KMS-11 (cell line): ENCODE results near the gene RTTN.

Experiments
- H2AFZ ChIP-seq: fragments of 200-600 bp; sonication (generic); 2 replicates; pipeline ENCODE4 v1.6.1; 2016; ENCODE audit warnings: antibody characterized with exemption, mixed run types, low read depth
- H3K27ac ChIP-seq: fragments of 200-600 bp; sonication (generic); 2 replicates; pipeline ENCODE4 v1.6.1; 2016; ENCODE audit warnings: mild to moderate bottlenecking, mixed run types
- H3K27me3 ChIP-seq: fragments of 200-600 bp; sonication (generic); 2 replicates; pipeline ENCODE4 v1.6.1; 2017; ENCODE audit warnings: mild to moderate bottlenecking, low read depth, mixed run types, moderate library complexity; ENCODE audit not compliant: insufficient read depth
- H3K36me3 ChIP-seq: fragments of 200-600 bp; sonication (generic); 2 replicates; pipeline ENCODE4 v1.6.1; 2017; ENCODE audit warnings: mild to moderate bottlenecking, mixed run types; ENCODE audit not compliant: insufficient read depth
- H3K4me1 ChIP-seq: fragments of 200-600 bp; sonication (generic); 2 replicates; pipeline ENCODE4 v1.6.1; 2016; ENCODE audit warnings: mild to moderate bottlenecking, low read depth, mixed run types; ENCODE audit not compliant: poor library complexity, severe bottlenecking
- H3K4me2 ChIP-seq: fragments of 200-600 bp; sonication (generic); 2 replicates; pipeline ENCODE4 v1.7.0; 2016; ENCODE audit warnings: mild to moderate bottlenecking, mixed run types
- H3K4me3 ChIP-seq: fragments of 200-600 bp; sonication (generic); IDR thresholded peaks from 2 replicates; pipeline ENCODE4 v1.6.1; 2017; ENCODE audit warnings: low read depth, low read length, mixed read lengths; ENCODE audit not compliant: insufficient read depth
- H3K79me2 ChIP-seq: fragments of 200-600 bp; sonication (generic); 2 replicates; pipeline ENCODE4 v1.6.1; 2016; ENCODE audit warnings: low read depth, mixed run types; ENCODE audit not compliant: insufficient read depth
- H3K9ac ChIP-seq: fragments of 200-600 bp; sonication (generic); 2 replicates; pipeline ENCODE4 v1.6.1; 2016; ENCODE audit warnings: mild to moderate bottlenecking, mixed run types
- H4K20me1 ChIP-seq: fragments of 200-600 bp; sonication (generic); 2 replicates; pipeline ENCODE4 v1.6.1; 2016; ENCODE audit warnings: mild to moderate bottlenecking, mixed run types; ENCODE audit not compliant: insufficient read depth
- CTCF ChIP-seq: fragments of 200-600 bp; sonication (generic); conservative IDR thresholded peaks from 2 replicates; pipeline ENCODE4 v1.6.1; 2017; ENCODE audit warnings: low read depth, mild to moderate bottlenecking, antibody characterized with exemption, low read length, moderate library complexity, mixed read lengths

The RTTN gene

GRCh38 chr18:69968039-69968438 is 237.4 kb downstream of the RTTN start:
- H3K27me3 ChIP-seq = no peaks in the 10 kb centered on the region
- no peak overlapping the region for H3K27ac ChIP-seq
- H3K4me3 ChIP-seq = no peak overlapping the region
- no peak overlapping the region for H2AFZ ChIP-seq
- H3K4me1 ChIP-seq = no peaks in the 10 kb centered on the region
- no peak overlapping the region for H3K9ac ChIP-seq
- no peaks in the 10 kb centered on the region for H3K79me2 ChIP-seq
- no peak for TF ChIP-seq CTCF
- H4K20me1 ChIP-seq = no peaks in the 10 kb centered on the region
- H3K4me2 ChIP-seq = no peak overlapping the region
- H3K36me3 ChIP-seq = no peaks in the 10 kb centered on the region

GRCh38 chr18:69963196-69963595 is 242.3 kb downstream of the RTTN start:
- Histone ChIP-seq H3K79me2 (no peaks in the 10 kb centered on the region), H2AFZ (no peak overlapping the region), H3K4me1 (no peaks in the 10 kb centered on the region), H4K20me1 (no peaks in the 10 kb centered on the region), H3K36me3 (no peaks in the 10 kb centered on the region), H3K27ac (no peak overlapping the region), H3K4me3 (no peak overlapping the region), H3K9ac (no peak overlapping the region), H3K4me2 (no peak overlapping the region), H3K27me3 (no peaks in the 10 kb centered on the region)
- TF ChIP-seq CTCF = no peak

- no peak overlapping the region for H2AFZ ChIP-seq
- H3K9ac ChIP-seq = no peak overlapping the region
- H4K20me1 ChIP-seq = no peaks in the 10 kb centered on the region
- no peak overlapping the region for H3K27ac ChIP-seq
- no peaks in the 10 kb centered on the region for H3K27me3 ChIP-seq
- no peaks in the 10 kb centered on the region for H3K4me1 ChIP-seq
- no peak overlapping the region for H3K4me2 ChIP-seq
- H3K4me3 ChIP-seq = no peak overlapping the region
- no peaks in the 10 kb centered on the region for H3K79me2 ChIP-seq
- no peak for TF ChIP-seq CTCF
- no peaks in the 10 kb centered on the region for H3K36me3 ChIP-seq
Measured at GRCh38 chr18:69961718-69962117, 243.8 kb downstream of the RTTN start.

GRCh38 chr18:69958422-69958821 is 247.1 kb downstream of the RTTN start:
- Histone ChIP-seq H3K27me3 (no peaks in the 10 kb centered on the region), H3K9ac (no peak overlapping the region), H3K4me3 (no peak overlapping the region), H2AFZ (no peak overlapping the region), H3K4me1 (no peaks in the 10 kb centered on the region), H3K36me3 (no peaks in the 10 kb centered on the region), H3K27ac (no peak overlapping the region), H3K79me2 (no peaks in the 10 kb centered on the region), H3K4me2 (no peak overlapping the region), H4K20me1 (no peaks in the 10 kb centered on the region)
- TF ChIP-seq CTCF = no peak

GRCh38 chr18:69957747-69958146 is 247.7 kb downstream of the RTTN start:
- H3K79me2 ChIP-seq = no peaks in the 10 kb centered on the region
- no peaks in the 10 kb centered on the region for H3K4me1 ChIP-seq
- no peaks in the 10 kb centered on the region for H3K36me3 ChIP-seq
- no peak overlapping the region for H3K4me2 ChIP-seq
- H4K20me1 ChIP-seq = no peaks in the 10 kb centered on the region
- no peak overlapping the region for H3K4me3 ChIP-seq
- no peak overlapping the region for H3K9ac ChIP-seq
- H3K27ac ChIP-seq = no peak overlapping the region
- no peak for TF ChIP-seq CTCF
- H3K27me3 ChIP-seq = no peaks in the 10 kb centered on the region
- no peak overlapping the region for H2AFZ ChIP-seq
